GM18873 (cell line): ENCODE measurements around the gene RAD1.

ENCODE experiments used
- ATAC-seq: cut with Tn5 transposase; IDR thresholded peaks from one replicate; pipeline ENCODE4 v1.9.1; 2021; ENCODE audit warnings: mild to moderate bottlenecking, moderate library complexity, moderate number of reproducible peaks; ENCODE audit not compliant: unreplicated experiment, low FRiP score

Gene RAD1

GRCh38 chr5:34918025-34918424 lies 2.7 kb upstream of the RAD1 start:
- no peak for ATAC-seq

GRCh38 chr5:34916518-34916917 lies 1.2 kb upstream of the RAD1 start:
- ATAC-seq: no peak

- ATAC-seq: peak; percentile 6
Measured at GRCh38 chr5:34915856-34916192, 520 bp upstream of the RAD1 start.

GRCh38 chr5:34914671-34915138 lies 599 bp downstream of the RAD1 start:
- peak; percentile 4 for ATAC-seq

GRCh38 chr5:34913072-34913471 lies 2.2 kb downstream of the RAD1 start:
- ATAC-seq: no peak

- no peak for ATAC-seq
Measured at GRCh38 chr5:34905564-34905963, 9.7 kb downstream of the RAD1 start.

GRCh38 chr5:34903260-34903659 lies 12.0 kb downstream of the RAD1 start:
- no peak for ATAC-seq

- no peak for ATAC-seq
Measured at GRCh38 chr5:34900652-34901051, 14.7 kb downstream of the RAD1 start.

GRCh38 chr5:34899066-34899465 lies 16.2 kb downstream of the RAD1 start:
- ATAC-seq: no peak

GRCh38 chr5:34898258-34898895 lies 16.9 kb downstream of the RAD1 start:
- peak; percentile 83 for ATAC-seq

- no peak for ATAC-seq
Measured at GRCh38 chr5:34897646-34898045, 17.7 kb downstream of the RAD1 start.

- no peak for ATAC-seq
Measured at GRCh38 chr5:34895641-34896419, 19.5 kb downstream of the RAD1 start.

- ATAC-seq: no peak
Measured at GRCh38 chr5:34894716-34895115, 20.6 kb downstream of the RAD1 start.

- no peak for ATAC-seq
Measured at GRCh38 chr5:34892414-34892813, 22.9 kb downstream of the RAD1 start.

GRCh38 chr5:34891981-34892380 lies 23.3 kb downstream of the RAD1 start:
- no peak for ATAC-seq

GRCh38 chr5:34889394-34889793 lies 25.9 kb downstream of the RAD1 start:
- no peak for ATAC-seq

GRCh38 chr5:34886392-34887119 lies 28.7 kb downstream of the RAD1 start:
- no peak for ATAC-seq

GRCh38 chr5:34881246-34881645 lies 34.1 kb downstream of the RAD1 start:
- ATAC-seq: no peak

- no peak for ATAC-seq
Measured at GRCh38 chr5:34876275-34876674, 39.0 kb downstream of the RAD1 start.

- no peak for ATAC-seq
Measured at GRCh38 chr5:34870382-34870781, 44.9 kb downstream of the RAD1 start.

GRCh38 chr5:34869256-34869655 lies 46.0 kb downstream of the RAD1 start:
- no peak for ATAC-seq
